ENCODE results near the gene UROC1.

The UROC1 gene

DNA sequence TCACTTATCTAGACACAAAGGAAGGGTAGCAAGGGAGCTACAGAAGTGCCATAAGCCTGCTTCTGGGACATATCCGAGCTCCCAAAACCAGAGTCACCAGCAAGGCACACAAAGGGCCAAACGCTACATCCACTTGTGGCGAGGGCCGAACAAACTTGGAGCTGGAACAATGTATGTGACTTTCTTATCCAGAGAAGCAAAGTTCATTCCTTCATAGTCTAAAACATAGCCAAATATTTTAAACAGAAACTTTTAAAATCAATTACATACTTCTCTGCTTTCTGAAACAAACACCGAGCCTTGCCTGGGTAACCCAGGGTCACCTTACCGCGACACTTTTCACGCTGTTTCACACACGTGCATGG, 57.8 kb downstream of the UROC1 start:
- ChIA-PET POLR2A (no interaction called here), CTCF (interaction anchor here (1.0 to 1.4 kb wide), 2 partner anchors 12 to 1084 kb away, joined by 3 to 4 read pairs; no protein-coding TSS in a partner anchor)
- no peak for DNase-seq (ENCODE audit: extremely low spot score)
- TF ChIP-seq, protein P1, sequence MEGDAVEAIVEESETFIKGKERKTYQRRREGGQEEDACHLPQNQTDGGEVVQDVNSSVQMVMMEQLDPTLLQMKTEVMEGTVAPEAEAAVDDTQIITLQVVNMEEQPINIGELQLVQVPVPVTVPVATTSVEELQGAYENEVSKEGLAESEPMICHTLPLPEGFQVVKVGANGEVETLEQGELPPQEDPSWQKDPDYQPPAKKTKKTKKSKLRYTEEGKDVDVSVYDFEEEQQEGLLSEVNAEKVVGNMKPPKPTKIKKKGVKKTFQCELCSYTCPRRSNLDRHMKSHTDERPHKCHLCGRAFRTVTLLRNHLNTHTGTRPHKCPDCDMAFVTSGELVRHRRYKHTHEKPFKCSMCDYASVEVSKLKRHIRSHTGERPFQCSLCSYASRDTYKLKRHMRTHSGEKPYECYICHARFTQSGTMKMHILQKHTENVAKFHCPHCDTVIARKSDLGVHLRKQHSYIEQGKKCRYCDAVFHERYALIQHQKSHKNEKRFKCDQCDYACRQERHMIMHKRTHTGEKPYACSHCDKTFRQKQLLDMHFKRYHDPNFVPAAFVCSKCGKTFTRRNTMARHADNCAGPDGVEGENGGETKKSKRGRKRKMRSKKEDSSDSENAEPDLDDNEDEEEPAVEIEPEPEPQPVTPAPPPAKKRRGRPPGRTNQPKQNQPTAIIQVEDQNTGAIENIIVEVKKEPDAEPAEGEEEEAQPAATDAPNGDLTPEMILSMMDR (IDR thresholded peaks at IDR 0.05; ENCODE audit: control extremely low read depth, extremely low read depth, low read depth, missing control alignments): no peak

DNA sequence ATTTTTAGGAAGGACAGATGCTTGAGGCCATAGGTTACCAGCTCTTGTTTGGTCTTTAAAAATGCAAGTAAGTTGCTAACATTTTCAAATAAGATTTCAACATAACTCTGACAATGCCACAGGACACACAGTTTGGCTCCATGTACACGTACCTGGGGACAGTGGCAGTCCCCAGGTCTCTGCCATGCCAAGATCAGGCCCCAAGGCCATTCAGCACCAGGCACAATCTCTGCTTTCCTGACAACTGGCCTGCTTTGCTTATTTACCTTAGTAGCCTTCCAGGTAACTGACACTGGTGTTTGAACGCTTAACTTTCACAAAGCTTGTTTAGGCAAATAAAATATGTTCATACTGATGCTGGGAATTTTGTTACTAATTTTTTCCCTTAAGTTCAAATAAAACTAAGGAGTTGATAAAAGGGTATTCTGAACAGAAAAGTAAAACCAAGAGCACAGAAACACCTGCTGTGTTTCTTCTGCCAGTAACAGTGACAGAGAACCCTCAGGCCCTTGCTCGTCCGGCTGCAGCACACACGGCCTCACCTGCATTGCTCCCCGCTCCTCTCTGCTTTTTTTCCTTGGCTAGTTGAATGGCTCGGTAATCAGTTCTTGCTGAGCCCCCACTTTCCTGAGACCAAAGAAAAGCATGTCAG, 58.3 kb downstream of the UROC1 start:
- TF ChIP-seq, protein P1 (IDR thresholded peaks at IDR 0.05; ENCODE audit: control extremely low read depth, extremely low read depth, low read depth, missing control alignments): no peak
- CTCF ChIA-PET: interaction anchor here (1.0 to 1.4 kb wide), 2 partner anchors 12 to 1085 kb away, joined by 3 to 4 read pairs; no protein-coding TSS in a partner anchor
- no peak for DNase-seq (ENCODE audit: extremely low spot score)
- POLR2A ChIA-PET: no interaction called here

DNA sequence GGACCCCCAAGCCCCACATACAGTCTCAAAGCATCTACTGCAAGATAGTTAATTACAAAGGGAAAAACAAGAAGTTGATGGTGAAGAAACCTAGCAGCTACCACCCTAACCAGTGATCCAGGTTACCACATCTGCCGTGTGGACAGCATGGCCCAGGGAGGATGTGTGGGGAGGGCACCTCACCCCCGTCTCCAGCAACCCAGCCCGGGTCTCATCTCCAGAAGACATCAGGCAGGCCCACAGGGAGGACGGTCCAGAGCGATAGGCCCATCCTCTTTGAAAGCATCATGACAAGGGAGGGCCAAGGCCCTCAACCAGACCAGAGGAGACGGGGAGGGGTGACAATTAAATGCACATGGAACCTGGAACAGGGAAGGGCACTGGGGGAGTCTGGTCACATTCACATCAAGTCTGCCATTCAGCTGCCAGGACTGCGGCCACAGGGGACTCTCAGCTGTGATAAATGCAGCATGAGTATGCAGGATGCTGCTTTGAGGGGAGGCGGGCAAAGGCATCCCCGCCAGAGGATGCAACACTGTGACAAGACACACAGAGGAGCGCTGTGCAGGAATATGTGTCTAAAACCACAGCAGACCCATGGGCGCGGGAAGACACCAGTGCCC, 60.7 kb downstream of the UROC1 start:
- POLR2A ChIA-PET: no interaction called here
- CTCF ChIA-PET: no interaction called here
- no peak for DNase-seq (ENCODE audit: extremely low spot score)
- TF ChIP-seq, protein P1 (IDR thresholded peaks at IDR 0.05; ENCODE audit: control extremely low read depth, extremely low read depth, low read depth, missing control alignments): no peak

DNA sequence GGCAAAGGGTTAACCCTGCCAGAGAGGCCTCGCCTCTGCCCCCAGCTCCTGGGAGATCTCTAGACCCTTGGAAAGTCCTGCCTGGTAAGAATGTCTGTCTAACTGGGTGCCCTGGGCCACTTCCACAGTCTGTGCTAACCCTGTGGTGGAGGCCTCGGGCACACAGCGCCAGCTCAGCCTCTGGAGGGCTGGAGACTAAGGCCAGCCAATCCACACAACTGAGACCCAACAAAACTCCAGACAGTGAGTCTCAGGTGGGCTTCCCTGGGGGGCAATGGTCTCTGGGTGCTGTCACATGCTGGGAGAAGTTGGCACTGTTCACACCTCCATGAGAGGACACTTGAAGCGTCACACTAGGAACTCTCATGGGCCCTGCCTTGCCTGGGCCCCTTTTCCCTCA, 61.4 kb downstream of the UROC1 start:
- TF ChIP-seq, protein P1 (IDR thresholded peaks at IDR 0.05; ENCODE audit: control extremely low read depth, extremely low read depth, low read depth, missing control alignments): no peak
- DNase-seq (ENCODE audit: extremely low spot score): no peak
- CTCF ChIA-PET: interaction anchor here (0.8 kb wide), 1 partner anchor 14 kb away, joined by 3 read pairs; no protein-coding TSS in a partner anchor
- POLR2A ChIA-PET: no interaction called here

DNA sequence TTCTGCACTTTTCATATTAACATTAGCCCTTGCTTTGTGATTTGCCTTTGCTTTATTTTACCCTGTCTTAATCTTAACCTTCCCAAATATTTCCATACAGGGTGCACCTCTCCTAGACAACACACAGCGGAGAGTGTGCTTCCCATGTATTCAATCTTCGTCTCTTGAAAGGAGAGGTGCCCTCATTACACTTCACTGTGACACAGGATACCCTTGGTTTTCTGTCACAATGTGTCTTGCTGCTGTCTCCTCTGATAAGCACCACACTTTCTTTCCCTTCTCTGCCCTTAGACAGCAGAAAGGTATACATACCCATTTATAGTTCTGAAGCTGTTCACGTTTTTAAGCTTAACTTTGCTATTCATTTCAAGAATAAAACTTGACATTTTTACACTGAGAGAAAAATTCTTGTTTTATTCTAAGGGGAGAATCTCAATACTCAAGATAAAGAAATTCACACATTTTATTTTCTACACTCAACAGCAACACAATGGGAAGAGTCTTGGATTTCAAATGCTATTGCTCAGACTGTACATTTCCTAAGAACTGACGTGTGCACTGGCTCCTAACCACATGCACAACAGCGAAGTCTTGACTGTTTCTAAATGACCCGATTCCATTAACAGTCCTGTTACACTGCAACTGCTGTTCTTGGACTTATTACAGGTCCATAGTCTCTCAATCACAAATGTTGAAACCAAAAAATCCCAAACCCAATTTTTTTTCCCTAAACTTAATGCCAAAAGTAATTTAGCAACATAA, 63.0 kb downstream of the UROC1 start:
- DNase-seq (ENCODE audit: extremely low spot score): no peak
- ChIA-PET CTCF (no interaction called here), POLR2A (no interaction called here)
- TF ChIP-seq, protein P1 (IDR thresholded peaks at IDR 0.05; ENCODE audit: control extremely low read depth, extremely low read depth, low read depth, missing control alignments): no peak

DNA sequence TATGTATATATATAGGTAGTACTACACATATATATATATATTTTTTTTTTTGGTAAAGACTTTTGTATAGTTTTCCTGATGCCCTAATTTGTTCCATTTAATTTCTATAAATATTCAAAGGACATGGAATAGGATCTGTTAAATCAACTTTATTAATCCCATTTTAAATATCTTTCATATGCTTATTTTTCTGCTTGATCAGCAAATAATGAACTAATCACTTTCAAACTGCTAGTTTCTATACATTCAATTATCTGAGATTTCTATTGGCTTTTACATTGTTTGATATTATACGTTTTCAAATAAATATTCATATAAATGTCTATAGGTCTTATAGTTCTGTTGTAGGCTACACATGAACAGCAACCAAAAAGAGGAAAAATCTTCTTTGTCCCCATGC, 63.5 kb downstream of the UROC1 start:
- TF ChIP-seq, protein P1 (IDR thresholded peaks at IDR 0.05; ENCODE audit: control extremely low read depth, extremely low read depth, low read depth, missing control alignments): no peak
- no peak for DNase-seq (ENCODE audit: extremely low spot score)
- CTCF ChIA-PET: no interaction called here
- POLR2A ChIA-PET: no interaction called here
